ENCODE data around the gene RABL3.
"Not testable (repeated sequence)": the region's sequence is repeated elsewhere in the genome, so short reads cannot be mapped to it uniquely, and the experiment has no call there.

DNA sequence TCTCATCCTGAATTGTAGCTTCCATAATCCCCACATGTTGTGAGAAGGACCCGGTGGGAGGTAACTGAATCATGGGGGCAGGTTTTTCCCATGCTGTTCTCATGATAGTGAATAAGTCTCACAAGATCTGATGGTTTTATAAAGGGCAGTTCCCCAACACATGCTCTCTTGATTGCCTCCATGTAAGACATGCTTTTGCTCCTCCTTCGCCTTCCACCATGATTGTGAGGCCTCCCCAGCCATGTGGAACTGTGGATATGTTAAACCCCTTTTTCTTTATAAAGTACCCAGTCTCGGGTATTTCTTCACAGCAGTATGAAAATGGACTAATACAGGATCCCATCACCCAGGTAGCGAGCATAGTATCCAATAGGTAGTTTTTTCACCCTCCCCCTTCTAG lies 103.5 kb downstream of the RABL3 start:
- TF ChIP-seq, protein P1, sequence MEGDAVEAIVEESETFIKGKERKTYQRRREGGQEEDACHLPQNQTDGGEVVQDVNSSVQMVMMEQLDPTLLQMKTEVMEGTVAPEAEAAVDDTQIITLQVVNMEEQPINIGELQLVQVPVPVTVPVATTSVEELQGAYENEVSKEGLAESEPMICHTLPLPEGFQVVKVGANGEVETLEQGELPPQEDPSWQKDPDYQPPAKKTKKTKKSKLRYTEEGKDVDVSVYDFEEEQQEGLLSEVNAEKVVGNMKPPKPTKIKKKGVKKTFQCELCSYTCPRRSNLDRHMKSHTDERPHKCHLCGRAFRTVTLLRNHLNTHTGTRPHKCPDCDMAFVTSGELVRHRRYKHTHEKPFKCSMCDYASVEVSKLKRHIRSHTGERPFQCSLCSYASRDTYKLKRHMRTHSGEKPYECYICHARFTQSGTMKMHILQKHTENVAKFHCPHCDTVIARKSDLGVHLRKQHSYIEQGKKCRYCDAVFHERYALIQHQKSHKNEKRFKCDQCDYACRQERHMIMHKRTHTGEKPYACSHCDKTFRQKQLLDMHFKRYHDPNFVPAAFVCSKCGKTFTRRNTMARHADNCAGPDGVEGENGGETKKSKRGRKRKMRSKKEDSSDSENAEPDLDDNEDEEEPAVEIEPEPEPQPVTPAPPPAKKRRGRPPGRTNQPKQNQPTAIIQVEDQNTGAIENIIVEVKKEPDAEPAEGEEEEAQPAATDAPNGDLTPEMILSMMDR (IDR thresholded peaks at IDR 0.05) = not testable (repeated sequence)
- TF ChIP-seq POLR2A (IDR thresholded peaks at IDR 0.05) = not testable (repeated sequence)
